Jurkat, Clone E6-1 (cell line): ENCODE data around the gene PRPF31. TPM values are rescaled to one million over a fixed set of nuclear protein-coding genes. Genes with fewer than 3 reads are reported as not detected.
A peak's percentile ranks its signal among the peaks of the same experiment; 100 is the strongest.
"Not testable (repeated sequence)": the region's sequence is repeated elsewhere in the genome, so short reads cannot be mapped to it uniquely, and the experiment has no call there.

Source experiments
- DNase-seq: peaks from one replicate; pipeline ENCODE4 v3.0.0-alpha.2; 2011; ENCODE audit warnings: low read depth, low spot score
- H3K4me3 ChIP-seq: 2 replicates; pipeline ENCODE4 v1.5.1; 2011; ENCODE audit warnings: mild to moderate bottlenecking, low read length, control low read depth, moderate library complexity
- polyA plus RNA-seq: library from polyadenylated mRNA; unstranded; fragments of >200 nt; gene quantifications from one replicate; pipeline ENCODE4 v1.2.1, GENCODE V29; 2012; ENCODE audit warnings: missing spikeins; ENCODE audit not compliant: insufficient read length, insufficient read depth

PRPF31 gene, protein sequence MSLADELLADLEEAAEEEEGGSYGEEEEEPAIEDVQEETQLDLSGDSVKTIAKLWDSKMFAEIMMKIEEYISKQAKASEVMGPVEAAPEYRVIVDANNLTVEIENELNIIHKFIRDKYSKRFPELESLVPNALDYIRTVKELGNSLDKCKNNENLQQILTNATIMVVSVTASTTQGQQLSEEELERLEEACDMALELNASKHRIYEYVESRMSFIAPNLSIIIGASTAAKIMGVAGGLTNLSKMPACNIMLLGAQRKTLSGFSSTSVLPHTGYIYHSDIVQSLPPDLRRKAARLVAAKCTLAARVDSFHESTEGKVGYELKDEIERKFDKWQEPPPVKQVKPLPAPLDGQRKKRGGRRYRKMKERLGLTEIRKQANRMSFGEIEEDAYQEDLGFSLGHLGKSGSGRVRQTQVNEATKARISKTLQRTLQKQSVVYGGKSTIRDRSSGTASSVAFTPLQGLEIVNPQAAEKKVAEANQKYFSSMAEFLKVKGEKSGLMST
- polyA plus RNA-seq, result 121 TPM

DNA sequence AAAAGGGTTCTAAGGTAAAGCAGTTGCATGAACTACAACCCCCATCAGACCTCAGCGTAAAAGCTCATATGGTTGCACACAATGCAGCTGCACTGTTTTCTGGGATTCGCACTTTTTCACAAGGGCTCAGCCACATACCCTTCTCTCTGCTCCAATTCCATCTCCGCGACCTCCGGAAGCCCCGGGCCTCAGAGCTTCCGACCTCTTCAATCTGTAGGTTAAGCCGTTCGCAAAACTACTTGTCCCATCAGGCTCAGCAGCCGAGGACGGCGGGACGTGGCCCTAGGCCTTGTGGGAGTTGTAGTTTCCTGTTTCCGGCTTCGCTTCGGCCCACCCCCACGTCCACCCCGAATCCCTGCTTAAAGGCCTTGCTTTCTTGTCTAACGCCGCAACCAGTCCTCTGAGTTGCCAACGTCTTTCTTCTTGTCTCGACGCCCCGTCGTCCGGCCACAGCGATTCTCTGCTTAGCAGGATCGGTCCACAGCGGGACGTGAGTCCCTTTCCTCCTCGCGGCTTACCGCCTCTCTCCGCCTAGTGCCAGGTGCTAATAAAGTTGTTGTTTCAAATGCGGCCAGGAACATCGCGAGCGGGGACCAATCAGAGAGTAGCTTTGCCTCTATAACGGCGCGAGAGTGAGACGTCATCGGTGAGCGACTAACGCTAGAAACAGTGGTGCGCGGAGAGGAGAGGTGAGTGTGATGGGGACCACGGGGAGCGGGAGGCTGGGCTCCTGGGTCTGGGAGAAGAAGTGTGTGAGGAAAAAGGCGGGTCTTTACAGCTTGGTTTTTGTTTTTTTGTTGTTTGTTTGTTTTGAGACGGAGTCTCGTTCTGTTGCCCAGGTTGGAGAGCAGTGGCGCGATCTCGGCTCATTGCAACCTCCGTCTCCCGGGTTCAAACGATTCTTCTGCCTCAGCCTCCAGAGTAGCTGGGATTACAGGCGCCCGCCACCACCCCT, at the start of gene PRPF31, which contains the start of gene TFPT:
Gene PRPF31, plus strand, starts transcription at position 646 of the 955 bp plus-strand sequence. CDS start 2,525 bp downstream, outside the sequence.
Gene TFPT, minus strand, starts transcription at position 549 of the 955 bp plus-strand sequence. Its CDS starts 388 bp downstream, at position 161.
- DNase-seq, result peak; percentile 98
- H3K4me3 ChIP-seq, result peak within 1 kb of the TSS; percentile 100

DNA sequence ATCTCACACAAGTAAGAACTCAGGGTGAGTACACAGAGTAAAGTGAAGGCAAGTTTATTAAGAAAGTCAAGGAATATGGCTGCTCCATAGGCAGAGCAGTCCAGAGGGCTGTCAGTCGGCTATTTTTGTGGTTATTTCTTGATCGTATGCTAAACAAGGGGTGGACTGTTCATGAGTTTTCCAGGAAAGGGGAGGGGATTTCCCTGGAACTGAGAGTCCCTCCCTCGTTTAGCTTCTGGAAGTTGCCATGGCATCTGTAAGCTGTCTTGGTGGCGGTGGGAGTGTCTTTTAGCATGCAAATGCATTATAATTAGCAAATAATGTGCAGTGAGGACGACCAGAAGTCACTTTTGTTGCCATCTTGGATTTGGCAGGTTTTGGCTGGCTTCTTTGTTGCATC, 46.1 kb upstream of the PRPF31 start:
- H3K4me3 ChIP-seq, result no peak overlapping the region

DNA sequence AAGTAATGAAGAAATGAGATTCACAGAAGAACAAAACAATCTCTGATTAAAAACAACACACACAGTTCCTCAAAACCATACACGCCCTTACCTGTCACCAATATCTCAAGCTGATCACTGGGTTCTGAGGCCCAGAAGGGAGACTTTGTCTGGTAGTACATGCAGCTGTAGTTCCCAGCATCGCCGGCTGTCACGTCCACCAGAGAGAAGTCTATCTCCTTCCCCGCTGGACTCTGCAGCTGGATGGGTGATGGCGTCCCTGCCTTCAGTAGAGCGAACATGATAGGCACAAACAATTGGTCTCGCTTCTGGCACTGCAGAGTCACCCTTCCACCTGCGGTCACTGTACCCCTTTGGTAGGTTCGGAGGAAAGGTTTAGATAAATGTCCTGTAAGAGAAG, 41.7 kb upstream of the PRPF31 start:
- no peak for DNase-seq
- no peak overlapping the region for H3K4me3 ChIP-seq

More for the DNA sequence above, 46.1 kb upstream of the PRPF31 start:
- DNase-seq, result no peak

DNA sequence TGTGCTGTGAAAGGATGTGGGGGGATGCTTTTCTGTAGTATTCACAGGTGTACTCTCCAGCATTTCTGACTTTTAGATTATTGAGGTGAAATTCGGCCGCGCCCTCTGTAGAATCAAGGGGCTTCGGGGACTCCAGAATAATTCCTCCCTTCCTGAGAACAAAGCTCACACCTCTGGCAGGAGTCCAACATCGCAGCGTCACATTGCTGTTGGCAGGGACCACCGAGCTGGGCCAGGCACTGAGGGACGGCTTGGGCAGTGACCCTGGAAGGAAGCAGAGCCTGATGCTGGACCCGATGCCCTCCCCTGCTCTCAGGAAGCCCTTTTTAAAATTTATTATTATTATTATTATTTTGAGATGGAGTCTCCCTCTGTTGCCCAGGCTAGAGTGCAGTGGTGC, 40.7 kb upstream of the PRPF31 start:
- H3K4me3 ChIP-seq, result no peak overlapping the region
- DNase-seq, result no peak

DNA sequence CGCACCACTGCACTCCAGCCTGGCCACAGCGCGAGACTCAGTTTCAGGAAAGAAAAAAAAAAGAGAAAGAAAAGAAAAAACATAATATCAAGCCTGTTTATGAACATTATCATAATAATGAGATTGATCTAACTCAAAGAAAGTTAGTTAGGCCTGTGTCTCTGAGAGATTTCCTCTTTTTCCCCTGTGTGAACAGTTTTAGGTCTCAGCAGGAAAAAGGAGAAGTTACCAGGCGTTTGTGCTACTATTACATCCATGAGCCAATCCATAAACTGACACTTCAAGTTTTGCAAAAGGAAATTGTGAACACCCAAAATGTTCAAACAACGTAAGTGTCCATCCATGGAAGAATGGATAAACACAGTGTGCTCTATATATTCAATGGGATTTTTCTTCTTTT, 38.2 kb upstream of the PRPF31 start:
- no peak for DNase-seq
- no peak overlapping the region for H3K4me3 ChIP-seq

DNA sequence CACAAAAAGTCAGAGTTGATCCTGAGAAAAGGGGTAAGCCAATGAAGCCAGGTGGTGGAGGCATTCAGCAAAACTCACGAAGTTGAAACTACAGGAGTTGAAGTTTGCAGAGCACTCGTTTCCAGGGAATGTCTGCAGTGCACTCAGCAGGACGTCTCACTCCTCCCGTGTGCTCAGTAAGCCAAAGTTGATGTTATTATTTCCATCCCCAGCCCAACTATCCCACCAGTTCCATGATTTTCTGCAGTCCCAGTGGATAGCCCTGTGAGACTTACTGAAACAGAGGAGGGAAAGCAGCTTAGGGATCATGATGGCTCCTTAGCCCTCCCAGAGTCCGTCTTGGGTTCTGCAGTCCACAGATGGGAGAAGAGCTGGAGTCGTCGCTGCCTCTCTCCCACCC, 34.5 kb upstream of the PRPF31 start, which contains the start of gene TARM1:
Gene TARM1, minus strand, starts transcription at position 334 of the 400 bp plus-strand sequence. Its CDS starts 25 bp downstream, at position 309.
- no peak within 1 kb of the TSS for H3K4me3 ChIP-seq
- DNase-seq, result no peak

DNA sequence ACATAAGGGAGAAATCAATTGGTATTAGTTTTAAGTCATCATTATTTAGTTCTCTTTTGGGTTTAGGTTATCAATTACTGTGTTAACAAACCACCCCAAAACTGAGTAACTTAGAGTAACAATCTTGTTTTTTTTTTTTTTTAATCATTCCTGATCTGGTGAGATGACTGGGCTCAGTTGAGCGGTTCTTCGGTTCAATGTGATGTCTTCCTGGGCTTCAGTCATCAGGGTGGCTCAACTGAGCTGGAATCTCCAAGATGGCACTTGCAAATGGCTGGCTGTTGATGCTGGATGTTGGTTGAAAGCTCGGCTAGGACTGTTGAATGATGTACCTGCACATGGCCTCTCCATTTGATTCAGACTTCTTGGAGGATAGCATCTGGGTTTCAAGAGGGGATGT, 31.1 kb upstream of the PRPF31 start:
- H3K4me3 ChIP-seq, result no peak overlapping the region
- DNase-seq, result no peak

DNA sequence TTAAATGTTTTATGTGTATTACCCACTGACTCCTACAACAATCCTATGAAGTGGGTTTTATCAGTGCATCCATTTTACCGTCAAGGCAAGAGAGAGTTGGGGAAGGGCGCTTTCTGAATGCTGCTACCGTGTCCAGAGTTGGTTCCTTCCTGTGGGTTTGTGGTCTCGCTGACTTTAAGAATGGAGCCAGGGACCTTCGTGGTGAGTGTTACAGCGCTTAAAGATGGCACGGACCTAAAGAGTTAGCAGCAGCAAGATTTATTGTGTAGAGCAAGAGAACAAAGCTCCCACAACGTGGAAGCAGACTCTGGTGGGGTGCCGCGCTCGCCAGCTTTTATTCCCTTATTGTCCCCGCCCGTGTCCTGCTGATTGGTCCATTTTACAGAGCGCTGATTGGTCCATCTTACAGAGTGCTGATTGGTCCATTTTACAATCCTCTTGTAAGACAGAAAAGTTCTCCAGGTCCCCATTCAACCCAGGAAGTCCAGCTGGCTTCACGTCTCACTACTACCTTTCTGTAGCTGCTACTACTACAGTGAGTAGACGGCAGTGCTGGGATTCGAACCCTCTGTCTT, 21.0 kb upstream of the PRPF31 start:
- no peak for DNase-seq
- H3K4me3 ChIP-seq, result no peak overlapping the region

DNA sequence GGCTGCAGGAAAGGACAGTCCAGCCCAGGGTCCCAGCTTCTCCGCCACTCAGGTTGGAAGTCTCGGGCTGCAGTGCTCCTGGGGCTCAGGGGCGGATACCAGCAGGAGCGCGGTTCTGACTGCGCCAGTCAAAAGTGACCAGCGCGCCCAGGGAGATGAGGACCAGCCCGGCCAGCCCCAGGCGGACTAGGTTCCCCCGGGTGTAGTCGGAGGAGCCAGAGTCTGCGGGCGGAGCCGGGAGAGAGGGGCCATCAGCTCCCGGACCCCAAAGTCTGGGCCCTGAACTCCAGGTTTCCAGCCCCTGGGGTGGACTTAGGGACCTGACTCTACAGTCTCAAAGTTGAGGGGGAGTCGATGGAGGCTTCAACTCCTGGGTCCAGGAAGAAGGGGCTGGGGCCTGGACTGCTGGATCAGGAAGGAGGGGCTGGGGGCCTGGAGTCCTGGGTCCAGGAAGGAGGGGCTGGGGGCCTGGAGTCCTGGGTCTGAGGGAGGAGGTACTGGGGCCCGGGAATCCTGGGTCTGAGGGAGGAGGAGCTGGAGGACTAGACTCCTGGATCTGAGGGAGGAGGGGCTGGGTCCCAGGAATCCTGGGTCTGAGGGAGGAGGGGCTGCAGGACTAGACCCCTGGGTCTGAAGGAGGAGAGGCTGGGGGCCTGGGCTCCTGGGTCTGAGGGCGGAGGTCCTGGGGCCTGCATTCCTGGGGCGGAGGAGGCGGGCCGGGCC, 20.3 kb upstream of the PRPF31 start:
- H3K4me3 ChIP-seq, result no peak overlapping the region; the same call in 1 of the 2 replicates
- no peak for DNase-seq

DNA sequence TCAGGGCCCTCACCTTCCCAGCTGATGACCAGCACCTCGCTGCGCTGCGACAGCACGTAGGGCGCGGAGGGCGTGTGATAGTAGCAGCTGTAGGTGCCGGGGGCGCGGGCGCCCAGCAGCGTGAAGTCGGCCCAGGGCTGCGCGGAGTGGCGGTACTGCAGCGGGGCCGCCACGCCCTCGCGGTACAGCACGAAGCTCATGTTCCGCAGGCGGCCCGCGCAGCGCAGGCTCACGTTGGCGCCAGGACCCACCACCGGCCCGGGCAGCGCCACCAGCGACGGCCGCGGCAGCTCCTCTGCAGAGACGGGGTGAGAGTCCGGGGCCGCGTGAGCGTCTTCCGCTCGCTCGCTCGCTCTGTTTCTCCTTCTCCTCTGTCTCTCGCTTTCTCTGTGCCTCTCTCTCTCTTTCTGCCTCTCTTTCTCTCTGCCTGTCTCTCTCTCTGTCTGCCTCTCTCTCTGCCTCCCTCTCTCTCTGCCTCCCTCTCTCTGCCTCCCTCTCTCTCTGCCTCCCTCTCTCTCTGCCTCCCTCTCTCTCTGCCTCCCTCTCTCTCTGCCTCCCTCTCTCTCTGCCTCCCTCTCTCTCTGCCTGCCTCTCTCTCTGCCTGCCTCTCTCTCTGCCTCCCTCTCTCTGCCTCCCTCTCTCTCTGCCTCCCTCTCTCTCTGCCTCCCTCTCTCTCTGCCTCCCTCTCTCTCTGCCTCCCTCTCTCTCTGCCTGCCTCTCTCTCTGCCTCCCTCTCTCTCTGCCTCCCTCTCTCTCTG, 19.5 kb upstream of the PRPF31 start:
- peak overlapping the region; percentile 2; the same call in 1 of the 2 replicates for H3K4me3 ChIP-seq
- not testable (repeated sequence) for DNase-seq

DNA sequence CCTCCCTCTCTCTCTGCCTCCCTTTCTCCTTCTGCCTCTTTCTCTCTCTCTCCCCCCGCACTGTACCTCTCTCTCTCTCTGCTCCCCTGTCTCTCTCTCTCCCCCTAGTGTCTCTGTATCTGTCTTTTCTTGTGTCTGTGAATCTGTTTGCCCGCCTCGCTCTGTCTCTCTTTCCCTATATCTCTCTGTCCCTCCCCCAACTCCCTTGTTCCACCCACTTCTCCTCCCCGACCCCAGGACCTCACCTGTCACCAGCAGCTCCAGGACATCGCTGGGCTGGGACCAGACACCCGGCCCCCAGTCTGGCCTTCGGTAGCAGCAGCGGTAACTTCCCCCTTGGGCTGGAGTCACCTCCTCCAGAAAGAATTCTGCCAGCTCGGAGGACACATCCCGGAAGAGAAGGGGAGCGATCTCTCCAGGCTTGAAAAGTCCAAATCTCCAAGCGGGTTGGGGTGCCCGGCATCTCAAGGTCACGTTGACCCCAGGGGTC, 18.9 kb upstream of the PRPF31 start:
- H3K4me3 ChIP-seq, result no peak overlapping the region
- DNase-seq, result peak; percentile 35

DNA sequence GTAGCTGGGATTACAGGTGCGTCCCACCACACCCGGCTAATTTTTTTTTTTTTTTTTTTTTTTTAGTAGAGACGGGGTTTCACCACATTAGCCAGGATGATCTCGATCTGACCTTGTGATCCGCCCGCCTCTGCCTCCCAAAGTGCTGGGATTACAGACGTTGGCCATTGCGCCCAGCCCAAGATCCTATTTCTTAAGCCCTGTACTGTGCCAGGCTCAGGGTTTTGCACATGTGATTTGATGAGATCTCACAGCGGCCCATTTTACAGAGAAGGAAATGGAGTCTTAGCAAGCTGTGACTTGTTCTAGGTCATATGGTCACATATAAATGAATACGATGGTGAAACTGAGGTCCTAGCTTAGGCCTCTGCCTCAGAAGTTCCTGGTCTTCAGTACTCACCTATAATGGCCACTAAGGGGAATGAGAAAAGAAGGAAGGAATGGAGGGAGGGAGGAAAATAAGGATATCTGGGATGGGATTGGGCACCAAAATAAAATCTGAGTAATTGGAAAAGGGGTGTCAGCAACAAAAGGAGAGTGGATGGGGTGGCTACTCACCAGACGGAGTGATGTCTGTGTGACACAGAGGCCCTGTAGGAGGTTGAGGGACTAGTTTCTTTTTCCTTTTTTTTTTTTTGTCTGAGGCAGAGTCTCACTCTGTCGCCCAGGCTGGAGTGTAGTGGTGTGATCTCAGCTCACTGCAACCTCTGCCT, 16.2 kb upstream of the PRPF31 start:
- no peak for DNase-seq
- no peak overlapping the region for H3K4me3 ChIP-seq

DNA sequence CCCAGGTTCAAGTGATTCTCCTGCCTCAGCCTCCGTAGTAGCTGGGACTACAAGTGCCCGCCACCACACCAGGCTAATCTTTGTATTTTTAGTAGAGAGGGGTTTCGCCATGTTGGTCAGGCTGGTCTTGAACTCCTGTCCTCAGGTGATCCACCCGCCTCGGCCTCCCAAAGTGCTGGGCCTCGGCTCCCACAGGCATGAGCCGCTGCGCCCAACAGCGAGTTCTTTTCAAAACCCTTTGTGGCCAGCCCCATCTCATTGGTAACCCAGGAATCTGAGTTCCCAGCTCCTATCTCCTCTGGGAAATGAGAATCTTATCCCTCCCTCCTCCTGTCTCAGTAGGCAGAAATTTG, 15.7 kb upstream of the PRPF31 start:
- DNase-seq, result not testable (repeated sequence)

DNA sequence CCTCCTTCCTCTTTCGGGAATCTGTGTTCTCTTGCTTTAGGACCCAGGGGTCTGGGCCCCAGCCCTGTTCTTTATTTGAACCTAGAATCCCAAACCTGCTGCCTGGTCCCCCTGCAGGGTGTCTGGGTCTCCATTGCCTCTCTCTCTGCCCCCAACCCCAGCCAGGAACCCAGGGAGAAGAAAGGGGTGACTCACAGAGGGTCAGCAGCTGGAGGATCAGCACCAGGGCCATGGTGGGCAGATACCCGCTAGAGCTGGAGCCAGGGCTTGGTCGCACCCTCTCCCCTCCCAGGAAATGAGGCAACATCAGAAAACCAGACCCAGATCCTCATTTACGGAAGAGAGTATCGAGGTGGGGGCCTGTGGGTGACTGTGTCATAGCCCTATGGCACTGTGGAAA, 15.0 kb upstream of the PRPF31 start, which contains the start of gene OSCAR:
Gene OSCAR, minus strand, starts transcription at position 243 of the 400 bp plus-strand sequence. Its CDS starts 11 bp downstream, at position 232.
- no peak within 1 kb of the TSS for H3K4me3 ChIP-seq
- DNase-seq, result no peak

More for the DNA sequence above, 15.7 kb upstream of the PRPF31 start:
- H3K4me3 ChIP-seq, result not testable (repeated sequence)

DNA sequence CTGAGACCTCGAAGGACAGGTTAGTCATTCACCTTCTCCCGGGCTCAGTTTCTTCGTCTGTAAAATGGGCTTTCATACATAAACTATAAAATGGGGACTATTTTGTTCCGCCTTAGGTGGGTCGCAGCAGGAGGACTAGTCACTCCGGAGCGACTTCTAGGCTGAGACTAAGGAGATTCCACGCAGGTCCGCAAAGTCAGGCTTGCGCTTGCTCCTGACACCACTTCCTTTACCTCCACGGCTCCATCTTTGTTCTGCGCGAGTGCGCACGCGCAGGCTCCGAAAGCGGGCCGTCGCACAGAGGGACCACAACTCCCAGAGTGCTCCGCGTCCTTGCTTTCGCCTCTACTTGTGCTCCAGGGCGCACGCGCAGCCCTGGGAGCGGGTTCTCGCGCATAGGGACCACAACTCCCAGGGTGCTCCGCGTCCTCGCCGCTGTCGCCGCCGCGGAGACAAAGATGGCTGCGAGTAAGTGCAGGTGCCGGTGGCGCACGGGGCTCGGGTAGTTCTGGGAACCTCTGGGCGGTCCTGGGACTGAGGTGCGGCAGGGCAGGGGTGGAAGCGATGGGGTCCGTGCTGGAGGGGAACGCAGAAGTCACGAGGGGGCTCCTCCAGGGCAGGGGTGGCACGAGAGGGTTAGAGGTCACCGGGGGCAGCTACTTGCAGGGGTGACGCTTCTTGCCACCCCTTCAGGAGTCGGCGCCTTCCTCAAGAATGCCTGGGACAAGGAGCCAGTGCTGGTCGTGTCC, 13.0 kb upstream of the PRPF31 start, which contains the start of gene NDUFA3:
Gene NDUFA3, plus strand, starts transcription at position 435 of the 749 bp plus-strand sequence. Its CDS starts 24 bp downstream, at position 459.
- H3K4me3 ChIP-seq, result peak within 1 kb of the TSS; percentile 96
- DNase-seq, result peak; percentile 98
